OCI-LY7 (cell line): ENCODE measurements around the gene PCP4L1. TPM values are rescaled to one million over a fixed set of nuclear protein-coding genes. Genes with fewer than 3 reads are reported as not detected.
A peak's percentile ranks its signal among the peaks of the same experiment; 100 is the strongest.

Experiments used
- BruUV-seq: library from RNA; stranded (reverse); fragments of 400-500 nt; replicated peaks from 2 replicates; lab custom pipeline; 2021; lab: Mats Ljungman, UMichigan
- CTCF ChIA-PET: fragments of 300-600 bp; sonication (Branson Sonifier 250); formaldehyde crosslinking; loops from one replicate; lab custom pipeline; 2022; ENCODE audit warnings: antibody characterized with exemption; ENCODE audit not compliant: unreplicated experiment; lab: Charles Lee
- POLR2A ChIA-PET: fragments of 300-600 bp; sonication (Branson Sonifier 250); formaldehyde crosslinking; loops from one replicate; lab custom pipeline; 2022; ENCODE audit warnings: antibody characterized with exemption; lab: Charles Lee
- DNase-seq: peaks from one replicate; pipeline ENCODE4 v3.0.0-alpha.2; 2015; ENCODE audit warnings: low spot score
- H2AFZ ChIP-seq: fragments of 200-600 bp; sonication (generic), shearing (Covaris generic); 2 replicates; pipeline ENCODE4 v1.6.1; 2014; ENCODE audit warnings: mild to moderate bottlenecking, antibody characterized with exemption, low read length, moderate library complexity
- H3K27ac ChIP-seq: fragments of 200-600 bp; sonication (generic); 2 replicates; pipeline ENCODE4 v1.5.1; 2014; ENCODE audit warnings: mixed run types, low read depth, mild to moderate bottlenecking, moderate library complexity, low read length, inconsistent platforms; ENCODE audit not compliant: poor library complexity, severe bottlenecking
- H3K36me3 ChIP-seq: fragments of 200-600 bp; sonication (generic); 2 replicates; pipeline ENCODE4 v1.6.1; 2014; ENCODE audit warnings: mild to moderate bottlenecking, antibody characterized with exemption, low read length, moderate library complexity, mixed read lengths; ENCODE audit not compliant: insufficient read depth
- H3K4me1 ChIP-seq: fragments of 200-600 bp; sonication (generic); 2 replicates; pipeline ENCODE4 v1.5.1; 2014; ENCODE audit warnings: mild to moderate bottlenecking, low read length; ENCODE audit not compliant: insufficient read depth, poor library complexity, severe bottlenecking
- H3K4me2 ChIP-seq: fragments of 200-600 bp; sonication (generic); 2 replicates; pipeline ENCODE4 v1.6.1; 2014; ENCODE audit warnings: mild to moderate bottlenecking, low read length
- H3K4me3 ChIP-seq: fragments of 200-600 bp; sonication (generic); 2 replicates; pipeline ENCODE4 v1.5.1; 2014; ENCODE audit warnings: mild to moderate bottlenecking, low read depth, low read length; ENCODE audit not compliant: poor library complexity, severe bottlenecking
- H3K79me2 ChIP-seq: fragments of 200-600 bp; sonication (generic); 2 replicates; pipeline ENCODE4 v1.6.1; 2016; ENCODE audit warnings: low read depth, mild to moderate bottlenecking, low read length, moderate library complexity, mixed read lengths; ENCODE audit not compliant: insufficient read depth
- H3K9me2 ChIP-seq: fragments of 200-600 bp; sonication (generic); 2 replicates; pipeline ENCODE4 v1.6.1; 2016; ENCODE audit warnings: mild to moderate bottlenecking, low read length, mixed read lengths; ENCODE audit not compliant: insufficient read depth
- H3K9me3 ChIP-seq: fragments of 200-600 bp; sonication (generic); 2 replicates; pipeline ENCODE4 v1.6.1; 2014; ENCODE audit warnings: mild to moderate bottlenecking, mixed run types, low read length, mixed read lengths
- H4K20me1 ChIP-seq: fragments of 200-600 bp; sonication (generic); 2 replicates; pipeline ENCODE4 v1.6.1; 2014; ENCODE audit warnings: mild to moderate bottlenecking, antibody characterized with exemption, low read length, moderate library complexity, mixed read lengths; ENCODE audit not compliant: insufficient read depth
- EZH2phosphoT487 ChIP-seq: fragments of 200-600 bp; sonication (generic); IDR thresholded peaks from 2 replicates; pipeline ENCODE4 v1.6.1; 2018; ENCODE audit warnings: low read depth, borderline replicate concordance, mild to moderate bottlenecking, mixed run types, antibody characterized with exemption, low read length, moderate library complexity, mixed read lengths
- intact Hi-C: fragments of 100-400 bp; cut with micrococcal nuclease; formaldehyde crosslinking; loops from one replicate; pipeline ENCODE4 v1.10.0; 2022; ENCODE audit not compliant: unreplicated experiment
- total RNA-seq, 2 experiments: library from RNA; depleted of rRNA in 1 of 2; stranded (reverse); fragments of >200 nt in 1 of 2; shearing (Covaris generic) in 1 of 2; gene quantifications; 2 replicates each; pipeline ENCODE4 v1.2.3, GENCODE V29; 2014 to 2022
- TF ChIP-seq, protein P1 (sequence below): fragments of 200-600 bp; sonication (generic); conservative IDR thresholded peaks from 2 replicates; pipeline ENCODE4 v1.5.1; 2014; ENCODE audit warnings: mild to moderate bottlenecking, antibody characterized with exemption, low read length, moderate library complexity, mixed read lengths

Gene PCP4L1
- total RNA-seq, 2 experiments from 2014 or later: not detected

DNA sequence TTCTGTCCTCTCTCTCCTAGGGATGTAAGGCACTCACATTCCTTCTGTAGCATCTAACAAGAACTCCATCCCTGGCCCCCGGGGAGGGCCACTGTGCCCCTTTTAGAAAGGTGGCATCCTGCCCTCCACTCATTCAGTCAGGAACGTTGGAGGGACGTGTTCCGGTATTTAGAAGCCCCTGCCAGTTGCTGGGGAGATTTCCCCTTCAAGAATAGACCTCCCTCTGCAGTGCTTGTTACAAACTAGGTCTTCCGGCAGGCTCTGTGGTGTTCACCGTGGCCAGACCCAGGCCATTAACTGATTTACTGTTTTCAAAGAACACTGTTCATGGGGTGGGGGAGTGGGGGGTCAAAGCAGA is 779 bp downstream of the PCP4L1 start:
- no TSS peak for BruUV-seq
- Histone ChIP-seq H3K9me3 (no peaks in the 10 kb centered on the region), H3K4me1 (peaks cover 18% of the 10 kb centered on the region), H3K4me3 (no peak overlapping the region), H3K27ac (no peak overlapping the region), H3K36me3 (no peaks in the 10 kb centered on the region), H3K9me2 (no peaks in the 10 kb centered on the region), H3K4me2 (no peak overlapping the region; the same call in 1 of the 2 replicates), H3K79me2 (no peaks in the 10 kb centered on the region), H4K20me1 (no peaks in the 10 kb centered on the region), H2AFZ (no peak overlapping the region)
- TF ChIP-seq, protein P1, sequence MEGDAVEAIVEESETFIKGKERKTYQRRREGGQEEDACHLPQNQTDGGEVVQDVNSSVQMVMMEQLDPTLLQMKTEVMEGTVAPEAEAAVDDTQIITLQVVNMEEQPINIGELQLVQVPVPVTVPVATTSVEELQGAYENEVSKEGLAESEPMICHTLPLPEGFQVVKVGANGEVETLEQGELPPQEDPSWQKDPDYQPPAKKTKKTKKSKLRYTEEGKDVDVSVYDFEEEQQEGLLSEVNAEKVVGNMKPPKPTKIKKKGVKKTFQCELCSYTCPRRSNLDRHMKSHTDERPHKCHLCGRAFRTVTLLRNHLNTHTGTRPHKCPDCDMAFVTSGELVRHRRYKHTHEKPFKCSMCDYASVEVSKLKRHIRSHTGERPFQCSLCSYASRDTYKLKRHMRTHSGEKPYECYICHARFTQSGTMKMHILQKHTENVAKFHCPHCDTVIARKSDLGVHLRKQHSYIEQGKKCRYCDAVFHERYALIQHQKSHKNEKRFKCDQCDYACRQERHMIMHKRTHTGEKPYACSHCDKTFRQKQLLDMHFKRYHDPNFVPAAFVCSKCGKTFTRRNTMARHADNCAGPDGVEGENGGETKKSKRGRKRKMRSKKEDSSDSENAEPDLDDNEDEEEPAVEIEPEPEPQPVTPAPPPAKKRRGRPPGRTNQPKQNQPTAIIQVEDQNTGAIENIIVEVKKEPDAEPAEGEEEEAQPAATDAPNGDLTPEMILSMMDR: no peak
- no peak for TF ChIP-seq EZH2phosphoT487
- DNase-seq: no peak
- ChIA-PET POLR2A (interaction anchor here (0.6 kb wide), 1 partner anchor 38 kb away, joined by 3 read pairs; no protein-coding TSS in a partner anchor), CTCF (no interaction called here)
- intact Hi-C loops: no loop called here

DNA sequence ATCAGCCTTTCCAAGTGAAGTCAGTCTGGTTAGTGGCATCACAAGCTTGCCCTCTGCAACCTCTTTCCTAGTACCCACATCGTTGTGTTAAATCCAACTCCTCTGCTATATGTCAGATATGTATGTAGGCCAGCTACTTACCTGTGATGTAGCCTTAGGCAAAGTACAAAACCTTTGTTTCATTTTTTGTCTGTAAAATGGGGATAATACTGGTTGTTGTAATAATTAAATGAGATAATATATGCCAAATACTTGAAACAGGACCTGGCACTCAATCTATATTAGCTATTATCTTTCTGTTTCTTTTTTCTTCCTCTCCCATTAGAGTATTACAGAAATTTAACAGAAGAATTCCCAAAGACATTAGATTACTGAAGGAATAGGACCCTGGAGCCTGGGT is 1.2 kb downstream of the PCP4L1 start:
- no peak for DNase-seq
- no peaks in the 10 kb centered on the region for H3K79me2 ChIP-seq
- no peak overlapping the region for H3K4me3 ChIP-seq
- H3K4me2 ChIP-seq: no peak overlapping the region
- H3K9me2 ChIP-seq: no peaks in the 10 kb centered on the region
- H3K27ac ChIP-seq: no peak overlapping the region
- H3K9me3 ChIP-seq: no peaks in the 10 kb centered on the region
- ChIA-PET POLR2A (interaction anchor here (0.6 to 1.1 kb wide), 3 partner anchors 9 to 39 kb away, joined by 3 to 4 read pairs (median 3); no protein-coding TSS in a partner anchor), CTCF (no interaction called here)
- H3K4me1 ChIP-seq: peaks cover 18% of the 10 kb centered on the region
- no peak overlapping the region for H2AFZ ChIP-seq
- no TSS peak for BruUV-seq
- intact Hi-C loops: no loop called here
- no peaks in the 10 kb centered on the region for H4K20me1 ChIP-seq
- no peaks in the 10 kb centered on the region for H3K36me3 ChIP-seq
- TF ChIP-seq, protein P1: no peak

DNA sequence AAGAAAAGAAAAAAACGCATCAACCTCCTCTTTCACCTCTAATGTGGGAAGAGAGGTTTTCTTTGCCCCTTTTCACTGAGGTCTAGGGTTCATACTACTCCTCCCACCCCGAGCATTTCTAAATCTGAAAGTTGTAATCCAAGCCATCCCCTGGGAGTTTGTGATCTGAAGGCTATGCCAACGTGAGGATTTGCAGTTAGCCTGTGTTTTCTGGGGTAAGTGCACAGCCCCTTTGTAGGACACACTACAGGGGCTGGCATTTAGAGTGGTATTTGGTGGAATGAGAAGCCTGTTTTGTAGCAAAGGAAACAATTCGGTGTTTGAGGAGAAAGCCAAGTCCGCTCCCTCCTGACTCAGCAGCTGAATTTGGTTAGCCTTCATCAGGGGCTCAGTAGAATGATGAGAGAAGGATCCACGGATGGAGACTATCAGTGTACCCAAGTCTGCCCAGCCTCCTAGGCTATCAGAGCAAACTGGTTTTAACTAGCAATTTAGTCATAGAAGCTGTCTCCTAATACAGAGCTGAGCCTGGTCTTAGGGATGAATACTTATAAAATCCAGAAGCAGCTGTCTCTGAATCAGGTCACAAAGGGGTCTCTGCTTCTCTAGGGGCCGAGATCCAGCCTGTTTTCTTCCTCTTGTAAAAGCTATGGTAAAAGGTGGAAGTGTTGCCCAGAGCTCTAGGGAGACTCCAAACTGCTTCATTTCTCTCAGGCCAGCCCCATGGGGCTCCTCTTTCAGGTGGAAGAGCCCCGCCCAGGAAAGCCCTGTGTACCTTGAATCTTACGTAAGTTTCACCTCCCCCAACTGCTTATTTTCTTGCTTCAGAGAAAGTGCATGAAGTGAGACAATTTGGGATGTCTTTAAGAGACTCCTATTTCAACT is 2.1 kb downstream of the PCP4L1 start:
- no TSS peak for BruUV-seq
- Histone ChIP-seq H3K27ac (no peak overlapping the region), H2AFZ (peak overlapping the region; percentile 72), H3K36me3 (no peaks in the 10 kb centered on the region), H4K20me1 (no peaks in the 10 kb centered on the region), H3K9me3 (no peaks in the 10 kb centered on the region), H3K4me3 (peak overlapping the region; percentile 39), H3K79me2 (no peaks in the 10 kb centered on the region), H3K4me1 (peaks cover 18% of the 10 kb centered on the region), H3K4me2 (peak overlapping the region; percentile 62), H3K9me2 (no peaks in the 10 kb centered on the region)
- DNase-seq: no peak
- intact Hi-C loops: no loop called here
- TF ChIP-seq EZH2phosphoT487: no peak
- TF ChIP-seq, protein P1: no peak
- CTCF ChIA-PET: no interaction called here
- POLR2A ChIA-PET: interaction anchor here (1.0 to 1.1 kb wide), 2 partner anchors 8 to 12 kb away, joined by 3 to 4 read pairs; no protein-coding TSS in a partner anchor
